Measurements from ENCODE around the gene KIF15.
"Not testable (repeated sequence)": the region's sequence is repeated elsewhere in the genome, so short reads cannot be mapped to it uniquely, and the experiment has no call there.

The KIF15 gene

GRCh38 chr3:44825264-44825925 lies 63.8 kb downstream of the KIF15 start:
- no peak for DNase-seq (ENCODE audit: low read depth, low spot score)

- no peak for DNase-seq (ENCODE audit: low read depth, low spot score)
These were observed 65.6 kb downstream of the KIF15 start for GRCh38 chr3:44827196-44827595.

GRCh38 chr3:44831232-44831631 lies 69.6 kb downstream of the KIF15 start:
- no peak for DNase-seq (ENCODE audit: low read depth, low spot score)

- no peak for DNase-seq (ENCODE audit: low read depth, low spot score)
These were observed 70.4 kb downstream of the KIF15 start for GRCh38 chr3:44832032-44832431.

- no peak for DNase-seq (ENCODE audit: low read depth, low spot score)
These were observed 71.4 kb downstream of the KIF15 start for GRCh38 chr3:44832965-44833364.

GRCh38 chr3:44833394-44833793 lies 71.8 kb downstream of the KIF15 start:
- no peak for DNase-seq (ENCODE audit: low read depth, low spot score)

- DNase-seq (ENCODE audit: low read depth, low spot score), result no peak
These were observed 74.1 kb downstream of the KIF15 start for GRCh38 chr3:44835684-44836083.

GRCh38 chr3:44842376-44842775 lies 80.8 kb downstream of the KIF15 start:
- no peak for DNase-seq (ENCODE audit: low read depth, low spot score)

GRCh38 chr3:44845528-44846520 lies 84.2 kb downstream of the KIF15 start:
- DNase-seq (ENCODE audit: low read depth, low spot score), result no peak

- DNase-seq (ENCODE audit: low read depth, low spot score), result no peak
These were observed 87.0 kb downstream of the KIF15 start for GRCh38 chr3:44848634-44849033.

- DNase-seq (ENCODE audit: low read depth, low spot score), result not testable (repeated sequence)
These were observed 95.1 kb downstream of the KIF15 start for GRCh38 chr3:44856663-44857062.

- DNase-seq (ENCODE audit: low read depth, low spot score), result no peak
These were observed 98.5 kb downstream of the KIF15 start for GRCh38 chr3:44860117-44860516.

GRCh38 chr3:44861412-44862225 lies 100.0 kb downstream of the KIF15 start, which contains the start of gene TMEM42:
Gene TMEM42, plus strand, starts transcription at chr3:44861912. Its CDS starts 13 bp downstream, at chr3:44861925.
- peak; percentile 76 for DNase-seq (ENCODE audit: low read depth, low spot score)

GRCh38 chr3:44862226-44862637 lies 100.6 kb downstream of the KIF15 start:
- no peak for DNase-seq (ENCODE audit: low read depth, low spot score)

GRCh38 chr3:44865272-44866035 lies 103.9 kb downstream of the KIF15 start:
- DNase-seq (ENCODE audit: low read depth, low spot score), result no peak

- no peak for DNase-seq (ENCODE audit: low read depth, low spot score)
These were observed 106.0 kb downstream of the KIF15 start for GRCh38 chr3:44867421-44868111.

GRCh38 chr3:44870375-44871061 lies 108.9 kb downstream of the KIF15 start:
- DNase-seq (ENCODE audit: low read depth, low spot score), result no peak

GRCh38 chr3:44874308-44874707 lies 112.7 kb downstream of the KIF15 start, which contains the start of gene TGM4:
Gene TGM4, plus strand, starts transcription at chr3:44874608. Its CDS starts 71 bp downstream, at chr3:44874679.
- DNase-seq (ENCODE audit: low read depth, low spot score), result no peak

- no peak for DNase-seq (ENCODE audit: low read depth, low spot score)
These were observed 114.0 kb downstream of the KIF15 start for GRCh38 chr3:44875596-44875995.

GRCh38 chr3:44877333-44877732 lies 115.7 kb downstream of the KIF15 start:
- no peak for DNase-seq (ENCODE audit: low read depth, low spot score)

All from activated CD4-positive, CD25-positive, alpha-beta regulatory T cell treated with anti-CD3 and anti-CD28 coated beads, Interleukin-2, amount 50 U/mL, for 16 hours (primary cell).